PC-9 (cell line): Measurements from ENCODE around the gene SLC41A3.

Experiments used
- EZH2 ChIP-seq: fragments of 200-600 bp; sonication (generic); IDR thresholded peaks from 2 replicates; pipeline ENCODE4 v1.8.0; 2017; ENCODE audit warnings: antibody characterized with exemption, low read depth
- TF ChIP-seq, protein P1 (sequence below): fragments of 200-600 bp; sonication (generic); conservative IDR thresholded peaks from 2 replicates; pipeline ENCODE4 v1.6.1; 2017; ENCODE audit warnings: mixed run types, antibody characterized with exemption, mild to moderate bottlenecking, moderate library complexity

GRCh38 chr3:126107203-126107939 is 23.4 kb upstream of the SLC41A3 start:
- TF ChIP-seq, protein P1, sequence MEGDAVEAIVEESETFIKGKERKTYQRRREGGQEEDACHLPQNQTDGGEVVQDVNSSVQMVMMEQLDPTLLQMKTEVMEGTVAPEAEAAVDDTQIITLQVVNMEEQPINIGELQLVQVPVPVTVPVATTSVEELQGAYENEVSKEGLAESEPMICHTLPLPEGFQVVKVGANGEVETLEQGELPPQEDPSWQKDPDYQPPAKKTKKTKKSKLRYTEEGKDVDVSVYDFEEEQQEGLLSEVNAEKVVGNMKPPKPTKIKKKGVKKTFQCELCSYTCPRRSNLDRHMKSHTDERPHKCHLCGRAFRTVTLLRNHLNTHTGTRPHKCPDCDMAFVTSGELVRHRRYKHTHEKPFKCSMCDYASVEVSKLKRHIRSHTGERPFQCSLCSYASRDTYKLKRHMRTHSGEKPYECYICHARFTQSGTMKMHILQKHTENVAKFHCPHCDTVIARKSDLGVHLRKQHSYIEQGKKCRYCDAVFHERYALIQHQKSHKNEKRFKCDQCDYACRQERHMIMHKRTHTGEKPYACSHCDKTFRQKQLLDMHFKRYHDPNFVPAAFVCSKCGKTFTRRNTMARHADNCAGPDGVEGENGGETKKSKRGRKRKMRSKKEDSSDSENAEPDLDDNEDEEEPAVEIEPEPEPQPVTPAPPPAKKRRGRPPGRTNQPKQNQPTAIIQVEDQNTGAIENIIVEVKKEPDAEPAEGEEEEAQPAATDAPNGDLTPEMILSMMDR: no peak
- no peak for TF ChIP-seq EZH2
